ENCODE measurements around the gene VOPP1.

DNA sequence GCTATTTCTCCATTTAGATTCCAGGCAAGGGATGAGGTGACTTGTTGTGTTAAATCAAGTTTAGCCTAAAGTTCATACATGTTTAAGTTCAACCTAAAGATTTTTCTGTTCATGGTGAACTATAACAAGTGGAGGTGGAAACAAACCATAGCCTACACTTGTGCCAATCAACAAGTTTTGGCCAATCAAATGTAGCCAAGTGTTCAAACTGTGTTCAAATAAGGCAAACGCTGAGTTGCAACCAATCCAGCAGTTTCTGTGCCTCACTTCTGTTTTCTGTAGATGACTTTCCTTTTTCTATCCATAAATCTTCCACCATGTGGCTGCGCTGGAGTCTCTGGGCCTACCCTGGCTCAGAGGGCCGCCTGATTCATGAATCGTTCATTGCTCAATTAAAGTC is 4.5 kb upstream of the VOPP1 start:
- TF ChIP-seq, protein P1, sequence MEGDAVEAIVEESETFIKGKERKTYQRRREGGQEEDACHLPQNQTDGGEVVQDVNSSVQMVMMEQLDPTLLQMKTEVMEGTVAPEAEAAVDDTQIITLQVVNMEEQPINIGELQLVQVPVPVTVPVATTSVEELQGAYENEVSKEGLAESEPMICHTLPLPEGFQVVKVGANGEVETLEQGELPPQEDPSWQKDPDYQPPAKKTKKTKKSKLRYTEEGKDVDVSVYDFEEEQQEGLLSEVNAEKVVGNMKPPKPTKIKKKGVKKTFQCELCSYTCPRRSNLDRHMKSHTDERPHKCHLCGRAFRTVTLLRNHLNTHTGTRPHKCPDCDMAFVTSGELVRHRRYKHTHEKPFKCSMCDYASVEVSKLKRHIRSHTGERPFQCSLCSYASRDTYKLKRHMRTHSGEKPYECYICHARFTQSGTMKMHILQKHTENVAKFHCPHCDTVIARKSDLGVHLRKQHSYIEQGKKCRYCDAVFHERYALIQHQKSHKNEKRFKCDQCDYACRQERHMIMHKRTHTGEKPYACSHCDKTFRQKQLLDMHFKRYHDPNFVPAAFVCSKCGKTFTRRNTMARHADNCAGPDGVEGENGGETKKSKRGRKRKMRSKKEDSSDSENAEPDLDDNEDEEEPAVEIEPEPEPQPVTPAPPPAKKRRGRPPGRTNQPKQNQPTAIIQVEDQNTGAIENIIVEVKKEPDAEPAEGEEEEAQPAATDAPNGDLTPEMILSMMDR (conservative IDR thresholded peaks at IDR 0.05; ENCODE audit: low read depth, low read length) = no peak
- TF ChIP-seq EZH2 (IDR thresholded peaks at IDR 0.05; ENCODE audit: low read length, unreplicated experiment) (no peak), EZH2phosphoT487 (IDR thresholded peaks at IDR 0.05; ENCODE audit: borderline replicate concordance, low read length) (no peak)
